ENCODE measurements around the gene NEDD4L. TPM values are rescaled to one million over a fixed set of nuclear protein-coding genes. Genes with fewer than 3 reads are reported as not detected.

Gene NEDD4L
- polyA plus RNA-seq, 4 donors = 97.0 to 165 (median 131) TPM

GRCh38 chr18:58225101-58225500, 181.1 kb downstream of the NEDD4L start:
- no peak for DNase-seq (ENCODE audit: low read depth in 4 of 4, low spot score in 2 of 4)

- DNase-seq (ENCODE audit: low read depth in 4 of 4, low spot score in 2 of 4) = no peak
Measured at GRCh38 chr18:58226429-58226828, 182.4 kb downstream of the NEDD4L start.

- no peak for DNase-seq (ENCODE audit: low read depth in 4 of 4, low spot score in 2 of 4)
Measured at GRCh38 chr18:58227361-58227930, 183.4 kb downstream of the NEDD4L start.

- DNase-seq (ENCODE audit: low read depth in 4 of 4, low spot score in 2 of 4) = no peak
Measured at GRCh38 chr18:58228176-58228575, 184.2 kb downstream of the NEDD4L start.

GRCh38 chr18:58228762-58229161, 184.7 kb downstream of the NEDD4L start:
- DNase-seq (ENCODE audit: low read depth in 4 of 4, low spot score in 2 of 4) = no peak

GRCh38 chr18:58229162-58229561, 185.1 kb downstream of the NEDD4L start:
- DNase-seq (ENCODE audit: low read depth in 4 of 4, low spot score in 2 of 4) = no peak

GRCh38 chr18:58230438-58231179, 186.6 kb downstream of the NEDD4L start:
- DNase-seq (ENCODE audit: low read depth in 4 of 4, low spot score in 2 of 4) = no peak

- DNase-seq (ENCODE audit: low read depth in 4 of 4, low spot score in 2 of 4) = no peak
Measured at GRCh38 chr18:58231930-58232329, 187.9 kb downstream of the NEDD4L start.

GRCh38 chr18:58232668-58233067, 188.6 kb downstream of the NEDD4L start:
- no peak for DNase-seq (ENCODE audit: low read depth in 4 of 4, low spot score in 2 of 4)

- no peak for DNase-seq (ENCODE audit: low read depth in 4 of 4, low spot score in 2 of 4)
Measured at GRCh38 chr18:58234359-58234741, 190.3 kb downstream of the NEDD4L start.

- DNase-seq (ENCODE audit: low read depth in 4 of 4, low spot score in 2 of 4) = no peak
Measured at GRCh38 chr18:58235001-58235436, 191.0 kb downstream of the NEDD4L start.

GRCh38 chr18:58239879-58240278, 195.9 kb downstream of the NEDD4L start:
- DNase-seq (ENCODE audit: low read depth in 4 of 4, low spot score in 2 of 4) = no peak

- no peak for DNase-seq (ENCODE audit: low read depth in 4 of 4, low spot score in 2 of 4)
Measured at GRCh38 chr18:58241026-58241679, 197.1 kb downstream of the NEDD4L start.

- no peak for DNase-seq (ENCODE audit: low read depth in 4 of 4, low spot score in 2 of 4)
Measured at GRCh38 chr18:58241877-58242276, 197.9 kb downstream of the NEDD4L start.

- no peak for DNase-seq (ENCODE audit: low read depth in 4 of 4, low spot score in 2 of 4)
Measured at GRCh38 chr18:58242435-58242834, 198.4 kb downstream of the NEDD4L start.

- DNase-seq (ENCODE audit: low read depth in 4 of 4, low spot score in 2 of 4) = no peak
Measured at GRCh38 chr18:58242968-58243367, 198.9 kb downstream of the NEDD4L start.

GRCh38 chr18:58243401-58243800, 199.4 kb downstream of the NEDD4L start:
- no peak for DNase-seq (ENCODE audit: low read depth in 4 of 4, low spot score in 2 of 4)

- no peak for DNase-seq (ENCODE audit: low read depth in 4 of 4, low spot score in 2 of 4)
Measured at GRCh38 chr18:58247363-58247834, 203.4 kb downstream of the NEDD4L start.

- no peak for DNase-seq (ENCODE audit: low read depth in 4 of 4, low spot score in 2 of 4)
Measured at GRCh38 chr18:58249712-58250111, 205.7 kb downstream of the NEDD4L start.

- no peak for DNase-seq (ENCODE audit: low read depth in 4 of 4, low spot score in 2 of 4)
Measured at GRCh38 chr18:58251416-58251815, 207.4 kb downstream of the NEDD4L start.

GRCh38 chr18:58252166-58252565, 208.1 kb downstream of the NEDD4L start:
- no peak for DNase-seq (ENCODE audit: low read depth in 4 of 4, low spot score in 2 of 4)

- no peak for DNase-seq (ENCODE audit: low read depth in 4 of 4, low spot score in 2 of 4)
Measured at GRCh38 chr18:58253318-58253717, 209.3 kb downstream of the NEDD4L start.

Measured in left renal cortex interstitium (tissue), 4 donors.